Measurements from ENCODE around the gene PGA3.
"Not testable (repeated sequence)": the region's sequence is repeated elsewhere in the genome, so short reads cannot be mapped to it uniquely, and the experiment has no call there.

PGA3 gene

GRCh38 chr11:61202950-61203746 is at the start of gene PGA3:
Gene PGA3, plus strand, starts transcription at chr11:61203515. Its CDS starts 50 bp downstream, at chr11:61203565.
- not testable (repeated sequence) for DNase-seq (ENCODE audit: low spot score)

GRCh38 chr11:61153593-61154095 is 49.7 kb upstream of the PGA3 start:
- no peak for DNase-seq (ENCODE audit: low spot score)

GRCh38 chr11:61154528-61154927 is 48.8 kb upstream of the PGA3 start:
- DNase-seq (ENCODE audit: low spot score): no peak

GRCh38 chr11:61155312-61155711 is 48.0 kb upstream of the PGA3 start:
- DNase-seq (ENCODE audit: low spot score): no peak

GRCh38 chr11:61155741-61156140 is 47.6 kb upstream of the PGA3 start:
- DNase-seq (ENCODE audit: low spot score): no peak

- no peak for DNase-seq (ENCODE audit: low spot score)
Measured at GRCh38 chr11:61157743-61158142, 45.6 kb upstream of the PGA3 start.

GRCh38 chr11:61158691-61159381 is 44.5 kb upstream of the PGA3 start:
- no peak for DNase-seq (ENCODE audit: low spot score)

GRCh38 chr11:61160487-61161189 is 42.7 kb upstream of the PGA3 start:
- peak; percentile 17 for DNase-seq (ENCODE audit: low spot score)

GRCh38 chr11:61161190-61162091 is 41.9 kb upstream of the PGA3 start, which contains the start of gene VPS37C:
Gene VPS37C, minus strand, starts transcription at chr11:61161426. Its CDS starts 22,597 bp downstream, at chr11:61138829.
- peak; percentile 85 for DNase-seq (ENCODE audit: low spot score)

- peak; percentile 58 for DNase-seq (ENCODE audit: low spot score)
Measured at GRCh38 chr11:61162092-61162941, 41.0 kb upstream of the PGA3 start.

- DNase-seq (ENCODE audit: low spot score): no peak
Measured at GRCh38 chr11:61163021-61163420, 40.3 kb upstream of the PGA3 start.

GRCh38 chr11:61163714-61164605 is 39.4 kb upstream of the PGA3 start:
- DNase-seq (ENCODE audit: low spot score): no peak

- no peak for DNase-seq (ENCODE audit: low spot score)
Measured at GRCh38 chr11:61164606-61165424, 38.5 kb upstream of the PGA3 start.

- DNase-seq (ENCODE audit: low spot score): not testable (repeated sequence)
Measured at GRCh38 chr11:61165785-61166184, 37.5 kb upstream of the PGA3 start.

- not testable (repeated sequence) for DNase-seq (ENCODE audit: low spot score)
Measured at GRCh38 chr11:61166331-61166730, 37.0 kb upstream of the PGA3 start.

GRCh38 chr11:61168042-61168688 is 35.1 kb upstream of the PGA3 start:
- DNase-seq (ENCODE audit: low spot score): peak; percentile 59

GRCh38 chr11:61168800-61169199 is 34.5 kb upstream of the PGA3 start:
- no peak for DNase-seq (ENCODE audit: low spot score)

GRCh38 chr11:61170566-61170965 is 32.7 kb upstream of the PGA3 start:
- no peak for DNase-seq (ENCODE audit: low spot score)

Data from SW480 (cell line).